NCI-H1436 treated with DMSO at 0.1 percent for 48 hours (cell line): ENCODE results near the gene CDO1.
"Not testable (repeated sequence)": the region's sequence is repeated elsewhere in the genome, so short reads cannot be mapped to it uniquely, and the experiment has no call there.

Source experiments
- DNase-seq: peaks from one replicate; lab custom pipeline; 2025; lab: John Stamatoyannopoulos, UW

CDO1 gene

GRCh38 chr5:115829913-115830312, 13.5 kb upstream of the CDO1 start:
- no peak for DNase-seq

GRCh38 chr5:115825948-115826347, 9.5 kb upstream of the CDO1 start:
- DNase-seq, result no peak

GRCh38 chr5:115824983-115825382, 8.5 kb upstream of the CDO1 start:
- not testable (repeated sequence) for DNase-seq

GRCh38 chr5:115820846-115821245, 4.4 kb upstream of the CDO1 start:
- DNase-seq, result no peak

- DNase-seq, result no peak
These were observed 2.4 kb upstream of the CDO1 start for GRCh38 chr5:115818821-115819220.

GRCh38 chr5:115817386-115817785, 927 bp upstream of the CDO1 start:
- no peak for DNase-seq

GRCh38 chr5:115815693-115816225, 700 bp downstream of the CDO1 start:
- no peak for DNase-seq

GRCh38 chr5:115815006-115815692, 1.3 kb downstream of the CDO1 start:
- DNase-seq, result no peak

- DNase-seq, result no peak
These were observed 2.7 kb downstream of the CDO1 start for GRCh38 chr5:115813719-115814118.

GRCh38 chr5:115812372-115812771, 4.1 kb downstream of the CDO1 start:
- DNase-seq, result no peak

GRCh38 chr5:115811406-115811805, 5.1 kb downstream of the CDO1 start:
- no peak for DNase-seq

- no peak for DNase-seq
These were observed 5.7 kb downstream of the CDO1 start for GRCh38 chr5:115810761-115811160.

- DNase-seq, result no peak
These were observed 6.5 kb downstream of the CDO1 start for GRCh38 chr5:115809946-115810345.

- not testable (repeated sequence) for DNase-seq
These were observed 8.4 kb downstream of the CDO1 start for GRCh38 chr5:115808066-115808465.

GRCh38 chr5:115807654-115808052, 8.8 kb downstream of the CDO1 start:
- DNase-seq, result no peak

GRCh38 chr5:115806986-115807653, 9.3 kb downstream of the CDO1 start:
- no peak for DNase-seq

- no peak for DNase-seq
These were observed 14.5 kb downstream of the CDO1 start for GRCh38 chr5:115801984-115802383.

GRCh38 chr5:115801152-115801551, 15.3 kb downstream of the CDO1 start:
- DNase-seq, result no peak

GRCh38 chr5:115800108-115800507, 16.4 kb downstream of the CDO1 start:
- DNase-seq, result no peak

GRCh38 chr5:115798252-115798651, 18.2 kb downstream of the CDO1 start:
- no peak for DNase-seq

GRCh38 chr5:115796656-115797055, 19.8 kb downstream of the CDO1 start:
- no peak for DNase-seq

- DNase-seq, result no peak
These were observed 20.8 kb downstream of the CDO1 start for GRCh38 chr5:115795700-115796099.

- no peak for DNase-seq
These were observed 28.0 kb downstream of the CDO1 start for GRCh38 chr5:115788440-115788839.

- no peak for DNase-seq
These were observed 29.0 kb downstream of the CDO1 start for GRCh38 chr5:115787426-115787825.
